Midbrain (tissue), 1 donor: ENCODE measurements around the gene GAS7.
"Not testable (repeated sequence)": the region's sequence is repeated elsewhere in the genome, so short reads cannot be mapped to it uniquely, and the experiment has no call there.

Source experiments
- DNase-seq: peaks from one replicate; lab custom pipeline; 2025; lab: John Stamatoyannopoulos, UW

The GAS7 gene

GRCh38 chr17:10072556-10073425, 125.6 kb downstream of the GAS7 start:
- no peak for DNase-seq

DNA sequence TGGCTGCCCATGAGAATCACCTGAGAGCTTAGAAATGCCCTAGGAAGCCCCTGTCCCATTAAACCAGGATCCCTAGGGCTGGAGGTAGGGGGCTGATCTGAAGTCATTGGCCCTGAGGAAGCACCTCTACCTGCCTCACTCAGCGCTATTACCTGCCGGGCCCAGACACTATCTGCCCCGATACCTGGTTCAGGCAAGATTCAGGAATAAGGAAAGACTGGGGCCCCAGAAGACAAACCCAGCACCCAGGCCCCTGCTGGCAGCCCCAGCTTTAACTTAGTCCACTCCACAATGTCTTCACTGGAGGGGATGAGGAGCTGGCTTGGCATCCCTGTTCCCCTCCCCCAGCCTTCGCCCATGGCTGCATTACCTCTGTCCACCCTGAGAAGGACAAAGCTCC, 126.3 kb downstream of the GAS7 start:
- DNase-seq: no peak

DNA sequence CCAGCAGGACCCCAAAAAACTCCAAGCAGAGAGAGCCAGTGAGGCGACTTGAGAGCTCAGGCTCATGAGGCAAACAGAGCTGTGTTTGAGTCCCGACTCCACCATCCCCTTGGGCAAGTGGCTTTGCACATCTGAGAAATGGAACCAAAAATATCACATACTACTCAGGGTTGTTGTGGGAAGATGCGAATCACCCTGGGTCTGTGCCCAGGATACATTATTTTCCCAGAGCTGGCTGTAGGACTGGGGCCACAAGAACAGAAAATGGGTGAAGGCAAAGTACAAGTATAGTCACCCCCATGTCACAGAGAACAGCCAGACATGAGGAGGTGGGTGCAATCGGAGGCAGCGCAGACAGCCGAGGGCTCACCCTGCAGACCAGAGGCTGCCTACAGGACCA, 127.3 kb downstream of the GAS7 start:
- no peak for DNase-seq

DNA sequence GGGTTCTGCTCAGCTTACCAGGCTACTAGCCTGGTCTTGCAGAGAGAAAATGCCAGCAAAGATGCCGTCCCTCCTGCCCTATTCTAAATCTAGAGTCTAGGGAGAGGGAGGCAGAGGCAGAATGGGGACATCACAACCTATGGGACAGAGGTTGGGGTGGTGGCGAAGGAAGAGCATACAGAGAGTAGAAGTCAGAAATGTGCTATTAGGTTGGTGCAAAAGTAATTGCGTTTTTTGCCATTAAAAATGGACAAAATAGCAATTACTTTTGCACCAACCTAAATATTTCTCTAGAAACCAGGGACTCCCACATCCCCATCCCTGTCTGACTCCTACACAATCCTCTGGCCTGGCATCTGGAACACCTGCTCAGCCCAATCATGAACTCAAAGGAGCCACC, 127.7 kb downstream of the GAS7 start:
- no peak for DNase-seq

DNA sequence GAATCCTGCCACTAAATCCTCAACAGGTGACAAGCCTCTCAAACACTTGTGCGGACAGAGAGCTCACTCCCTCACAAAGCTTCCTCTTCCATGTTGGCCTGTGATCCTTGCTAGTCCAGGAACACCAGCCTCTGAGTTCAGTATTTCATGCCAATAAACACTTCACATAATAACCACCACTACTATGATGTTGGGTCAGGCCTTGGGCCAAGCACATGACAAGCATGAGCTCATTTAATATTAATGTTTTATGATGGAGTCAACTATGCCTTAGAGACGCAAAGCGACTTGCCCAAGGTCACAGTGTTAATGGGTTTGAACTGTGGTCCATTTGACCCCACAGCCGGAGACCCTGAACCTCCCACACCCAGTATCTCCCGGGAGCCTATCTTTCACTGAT, 129.1 kb downstream of the GAS7 start:
- no peak for DNase-seq

GRCh38 chr17:10067446-10068143, 130.8 kb downstream of the GAS7 start:
- no peak for DNase-seq

GRCh38 chr17:10064536-10064935, 133.9 kb downstream of the GAS7 start:
- DNase-seq: no peak

GRCh38 chr17:10063730-10064241, 134.6 kb downstream of the GAS7 start:
- no peak for DNase-seq

GRCh38 chr17:10062691-10063385, 135.6 kb downstream of the GAS7 start:
- no peak for DNase-seq

- no peak for DNase-seq
Measured at GRCh38 chr17:10061111-10061845, 137.1 kb downstream of the GAS7 start.

DNA sequence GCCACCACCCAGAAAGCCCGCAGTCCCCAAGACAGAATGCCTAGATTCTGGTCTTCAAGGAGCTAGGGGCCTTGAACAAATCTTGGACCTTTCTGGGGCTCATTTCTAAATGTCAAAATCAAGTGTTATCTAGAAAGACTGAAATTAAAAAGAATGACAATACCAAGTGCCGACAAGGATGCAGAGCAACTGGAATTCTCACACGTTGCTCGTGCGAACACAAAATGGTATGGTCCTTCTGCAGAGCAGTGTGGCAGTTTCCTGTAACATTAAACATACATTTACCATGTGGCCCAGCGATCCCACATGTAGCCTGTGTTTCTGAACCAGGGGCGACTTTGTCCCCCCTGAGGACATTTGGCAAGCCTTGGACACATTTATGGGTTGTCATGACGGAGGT, 137.9 kb downstream of the GAS7 start:
- DNase-seq: no peak

DNA sequence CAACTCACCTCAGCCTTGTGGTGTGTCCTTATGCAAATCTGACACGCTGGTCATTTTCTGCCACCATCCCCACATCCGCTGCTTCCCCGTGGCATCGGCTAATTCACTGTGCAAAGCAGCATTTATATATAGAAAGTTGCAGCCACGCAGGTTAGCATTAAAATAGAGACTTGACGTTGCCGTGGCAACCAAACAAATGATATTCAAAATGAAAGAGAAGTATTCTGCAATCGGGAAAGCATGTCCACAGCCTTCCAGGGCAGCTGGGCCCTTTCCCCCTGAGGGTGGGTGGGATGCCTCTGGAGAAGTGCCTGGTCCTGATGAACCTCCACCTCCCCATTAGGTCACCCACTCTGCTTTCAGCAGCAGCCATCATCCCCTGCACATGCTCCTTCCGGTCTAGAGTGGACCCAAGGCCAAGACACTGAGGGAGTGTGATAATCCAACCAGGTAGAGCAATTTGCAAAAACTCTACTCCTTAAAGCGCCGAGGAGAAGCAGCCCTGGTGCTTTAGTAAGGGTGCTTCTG, 138.7 kb downstream of the GAS7 start:
- DNase-seq: no peak

DNA sequence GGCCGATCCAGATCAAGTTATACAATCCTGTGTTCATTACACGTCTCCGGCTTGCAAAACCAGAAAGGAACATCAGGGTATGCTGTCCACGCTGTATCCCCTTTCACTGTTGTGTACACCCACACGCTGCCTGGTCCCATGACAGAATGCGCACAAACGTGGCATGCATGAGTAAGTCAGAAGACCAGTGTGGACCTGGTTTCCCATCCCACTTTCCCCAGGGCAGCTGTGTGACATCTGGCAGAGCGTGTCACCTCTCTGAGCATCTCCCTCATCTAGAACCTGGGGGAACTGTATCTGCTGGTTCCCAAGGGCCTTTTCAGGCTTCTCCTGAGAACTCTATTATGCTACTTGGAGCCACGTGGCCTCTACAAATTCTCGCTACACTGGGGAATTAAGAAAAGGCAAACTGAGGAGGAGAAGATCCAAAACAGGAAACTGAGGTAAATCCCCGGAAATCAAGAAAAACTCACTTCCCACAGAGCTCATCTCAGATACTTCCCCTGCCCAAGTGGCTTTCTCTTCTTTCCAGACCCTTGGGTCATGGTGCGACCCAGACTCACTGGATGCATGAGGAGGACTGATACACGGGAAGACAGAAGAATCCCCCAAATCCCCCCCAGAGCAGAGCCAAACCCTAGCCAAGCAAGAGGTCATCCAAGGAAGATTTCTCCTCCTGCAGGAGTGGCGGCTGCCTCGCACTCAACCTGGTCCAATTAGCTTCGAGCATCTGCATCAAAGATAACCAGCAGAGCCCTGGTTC, 139.3 kb downstream of the GAS7 start:
- no peak for DNase-seq

DNA sequence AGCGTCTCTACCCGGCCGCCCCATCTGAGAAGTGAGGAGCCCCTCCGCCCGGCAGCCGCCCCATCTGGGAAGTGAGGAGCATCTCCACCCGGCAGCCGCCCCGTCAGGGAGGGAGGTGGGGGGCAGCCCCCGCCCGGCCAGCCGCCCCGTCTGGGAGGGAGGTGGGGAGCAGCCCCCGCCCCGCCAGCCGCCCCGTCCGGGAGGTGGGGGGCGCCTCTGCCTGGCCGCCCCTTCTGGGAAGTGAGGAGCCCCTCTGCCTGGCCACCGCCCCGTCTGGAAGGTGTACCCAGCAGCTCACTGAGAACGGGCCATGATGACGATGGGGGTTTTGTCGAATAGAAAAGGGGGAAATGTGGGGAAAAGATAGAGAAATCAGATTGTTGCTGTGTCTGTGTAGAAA, 140.9 kb downstream of the GAS7 start:
- DNase-seq: not testable (repeated sequence)

GRCh38 chr17:10055262-10055975, 143.0 kb downstream of the GAS7 start:
- no peak for DNase-seq

GRCh38 chr17:10053782-10054540, 144.4 kb downstream of the GAS7 start:
- no peak for DNase-seq

GRCh38 chr17:10052106-10052813, 146.1 kb downstream of the GAS7 start:
- DNase-seq: no peak

DNA sequence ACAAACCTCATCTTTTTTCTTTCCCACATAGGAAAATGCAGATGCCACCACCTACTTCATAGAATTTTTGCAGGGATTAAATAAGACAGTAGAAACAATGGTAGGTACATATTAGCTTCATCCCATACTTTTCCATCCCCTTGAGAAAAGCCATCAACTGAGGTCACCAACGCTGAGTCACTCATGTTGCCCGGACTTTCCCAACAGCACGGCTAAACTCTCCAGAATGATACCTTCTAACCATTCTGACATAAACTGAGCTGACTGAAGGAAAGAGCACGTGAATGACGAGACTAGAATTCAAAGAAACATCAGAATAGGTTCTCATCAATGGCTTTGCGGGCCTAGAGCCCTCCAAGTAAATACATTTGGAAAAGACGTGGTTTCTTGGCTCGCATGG, 147.3 kb downstream of the GAS7 start:
- DNase-seq: no peak

DNA sequence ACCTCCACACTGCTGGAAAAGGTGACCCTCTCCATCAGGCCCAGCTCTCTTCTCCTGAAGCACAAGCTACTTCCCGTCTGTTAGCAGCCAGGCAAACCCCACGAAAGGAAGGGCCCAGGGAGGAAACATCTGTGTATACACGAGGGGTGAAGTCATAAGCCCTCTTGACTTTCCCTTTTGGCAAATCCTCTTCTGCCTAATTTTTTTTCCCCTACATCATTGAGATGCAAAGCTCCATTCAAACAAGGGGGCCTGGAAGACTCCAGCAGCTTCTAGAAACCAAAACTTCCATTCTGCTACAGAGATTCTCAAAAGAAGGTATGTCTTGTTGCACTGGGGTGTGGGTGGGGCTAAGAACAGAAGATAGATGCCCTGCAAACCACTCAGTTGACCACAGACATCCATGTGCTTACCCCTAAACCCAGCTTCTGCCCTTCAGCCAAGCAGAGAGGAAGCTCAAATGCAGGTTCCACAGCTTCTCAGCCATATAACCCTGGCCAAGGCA, 147.8 kb downstream of the GAS7 start:
- DNase-seq: no peak
